GM19240 (cell line): Measurements from ENCODE around the gene DOCK1.
"Not testable (repeated sequence)": the region's sequence is repeated elsewhere in the genome, so short reads cannot be mapped to it uniquely, and the experiment has no call there.

ENCODE experiments used
- DNase-seq: peaks from one replicate; pipeline ENCODE4 v3.0.0; 2011; ENCODE audit warnings: low spot score; ENCODE audit not compliant: insufficient read length

The DOCK1 gene

DNA sequence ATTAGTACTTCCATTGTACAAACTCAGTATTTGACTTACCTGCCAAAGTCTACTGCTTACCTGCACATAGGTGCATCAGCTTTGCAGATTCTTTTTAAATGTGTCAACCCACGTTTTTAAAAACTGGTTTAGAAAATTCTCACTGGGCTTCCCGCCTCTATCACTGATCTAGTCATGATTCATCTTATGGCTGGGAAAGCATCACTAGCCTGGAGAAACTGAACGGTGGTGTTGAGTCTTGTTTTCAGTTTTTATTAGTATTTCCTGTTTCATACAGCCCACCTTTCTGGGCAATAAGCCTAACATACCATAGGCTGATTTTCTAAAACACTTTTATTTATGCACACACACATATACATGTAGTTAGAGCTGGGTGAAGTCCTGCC lies 19.7 kb downstream of the DOCK1 start:
- DNase-seq, result no peak

DNA sequence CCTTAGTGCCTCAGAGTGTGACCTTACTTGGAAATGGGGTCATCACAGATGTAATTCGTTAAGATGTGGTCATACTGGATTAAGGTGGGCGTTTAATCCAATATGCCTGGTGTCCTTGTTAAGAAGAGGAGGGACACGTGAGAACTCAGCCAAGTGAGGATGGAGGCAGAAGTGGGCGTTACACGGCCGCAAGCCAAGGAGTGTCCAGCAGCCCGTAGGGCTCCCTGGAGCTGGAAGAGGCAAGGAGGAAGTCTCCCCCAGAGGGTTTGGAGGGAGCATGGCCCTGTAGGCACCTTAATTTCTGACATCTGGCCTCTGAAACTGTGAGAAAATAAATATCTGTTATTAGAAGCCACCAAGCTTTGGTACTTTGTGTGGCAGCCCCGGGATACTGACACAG lies 21.3 kb downstream of the DOCK1 start:
- no peak for DNase-seq

DNA sequence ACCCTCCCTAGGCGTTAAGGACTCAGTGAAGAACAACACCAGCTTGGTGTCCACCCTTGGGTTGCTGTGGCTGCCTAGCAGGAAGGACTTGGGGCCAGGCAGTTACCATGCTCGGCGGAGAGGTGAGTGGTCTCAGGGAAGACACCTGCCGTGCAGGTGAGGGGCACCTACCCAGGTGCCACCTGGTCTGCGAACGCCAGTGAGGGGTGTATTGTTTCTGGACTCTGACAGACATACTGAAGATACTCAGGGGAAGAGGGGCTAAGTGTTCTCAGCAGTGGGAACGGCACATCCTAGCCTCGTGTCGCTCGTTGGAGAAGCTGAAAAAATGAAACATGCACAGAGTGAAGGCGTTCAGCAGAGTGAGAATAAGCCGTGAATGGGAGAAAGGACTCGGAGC lies 22.6 kb downstream of the DOCK1 start:
- no peak for DNase-seq

DNA sequence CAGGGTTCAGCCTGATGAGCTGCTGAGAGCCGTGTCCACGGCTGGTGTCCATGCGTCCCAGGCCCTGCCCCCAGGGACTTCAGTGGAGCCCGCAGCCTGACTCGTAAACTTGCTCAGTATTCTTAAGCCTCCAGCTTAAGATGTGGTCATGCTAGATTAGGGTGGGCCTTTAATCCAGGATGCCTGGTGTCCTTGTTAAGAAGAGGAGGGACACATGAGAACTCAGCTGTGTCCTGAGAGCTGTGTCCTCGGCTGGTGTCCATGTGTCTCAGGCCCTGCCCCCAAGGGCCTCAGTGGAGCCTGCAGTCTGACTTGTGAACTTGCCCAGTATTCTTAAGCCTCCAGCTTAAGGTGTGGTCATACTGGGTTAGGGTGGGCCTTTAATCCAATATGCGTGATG lies 23.0 kb downstream of the DOCK1 start:
- no peak for DNase-seq

DNA sequence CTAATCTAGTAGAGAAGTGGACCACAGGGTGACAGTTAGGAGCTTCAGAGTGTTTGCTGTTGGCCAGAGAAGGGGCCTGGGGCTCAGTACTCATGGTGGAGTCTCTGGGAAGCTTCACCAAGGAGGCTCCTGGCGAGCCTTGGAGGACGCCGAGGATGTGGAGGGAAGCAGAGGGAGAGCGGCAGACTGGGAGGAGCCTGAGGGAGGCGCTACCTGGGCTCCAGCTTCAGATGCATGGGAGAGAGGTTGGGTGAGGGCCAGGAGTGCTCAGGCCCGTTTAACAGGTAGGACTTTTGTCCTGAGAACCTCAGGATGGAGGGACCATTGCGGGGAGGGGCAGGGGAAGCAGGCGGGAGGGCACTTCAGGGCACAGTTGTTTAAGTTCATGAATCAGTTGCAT lies 24.2 kb downstream of the DOCK1 start:
- no peak for DNase-seq

DNA sequence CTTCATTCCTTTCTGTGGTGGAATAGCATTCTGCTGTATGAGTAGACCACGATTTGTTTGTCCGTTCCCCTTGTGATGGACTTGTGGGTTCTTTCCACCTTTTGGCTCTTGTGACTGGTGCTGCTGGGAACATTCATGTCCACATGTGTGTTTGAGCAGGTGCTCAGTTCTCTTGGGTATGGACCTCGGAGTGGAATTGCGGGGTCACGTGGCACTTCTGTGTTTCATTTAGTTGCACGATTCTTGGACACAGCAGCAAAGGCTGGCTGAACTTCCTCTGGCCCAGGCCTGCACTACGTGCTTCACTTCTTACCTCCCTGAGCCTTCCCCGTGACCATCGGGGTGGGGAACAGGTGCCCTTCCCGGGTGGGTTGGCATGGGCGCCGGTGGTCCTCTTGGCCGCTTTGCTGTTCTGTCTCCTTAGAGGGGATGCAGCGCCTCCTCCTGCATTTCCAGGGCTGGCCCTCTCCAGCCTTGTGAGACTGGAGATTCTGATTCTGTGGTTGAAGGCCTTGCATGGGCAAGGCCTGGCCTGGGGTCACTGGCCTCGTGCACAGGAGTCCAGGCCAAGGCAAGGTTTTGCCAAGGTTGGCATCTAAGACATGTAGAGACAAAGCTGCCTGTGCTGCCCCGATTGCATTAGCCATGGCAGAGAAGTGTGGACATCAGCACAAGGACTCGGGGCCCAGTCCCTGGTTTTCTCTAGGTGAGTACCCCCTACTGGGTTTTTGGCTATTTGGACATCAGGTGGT lies 25.1 kb downstream of the DOCK1 start:
- no peak for DNase-seq

DNA sequence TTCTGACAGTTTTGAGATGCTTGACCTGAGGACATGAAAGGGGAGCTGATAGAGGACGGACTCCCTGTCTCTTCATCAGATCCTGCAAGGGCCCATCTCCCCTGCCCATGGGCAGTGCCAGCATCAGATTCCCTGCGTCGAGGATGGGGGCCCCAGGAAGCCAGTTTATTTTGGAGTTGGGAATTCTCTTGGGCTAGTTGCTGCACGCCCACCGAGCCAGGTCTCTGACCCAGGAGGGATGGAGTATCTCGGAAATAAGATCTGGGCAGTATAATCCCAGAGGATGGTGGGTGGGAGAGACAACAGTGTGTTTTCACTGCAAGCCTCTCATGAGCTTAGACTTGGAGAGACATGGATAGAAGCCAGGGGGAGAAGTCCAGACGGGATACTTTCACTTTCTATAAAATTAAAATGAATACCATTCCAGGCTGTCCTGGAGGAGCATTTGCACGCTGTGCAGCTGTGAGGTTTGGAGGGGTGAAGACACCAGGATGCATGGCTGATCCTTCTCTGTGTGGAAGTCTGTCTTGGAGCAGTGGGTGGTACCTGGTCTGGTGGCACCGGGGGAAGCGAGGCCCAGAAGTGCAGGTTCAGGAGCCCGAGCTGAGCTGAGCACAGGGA lies 25.8 kb downstream of the DOCK1 start:
- DNase-seq, result no peak

DNA sequence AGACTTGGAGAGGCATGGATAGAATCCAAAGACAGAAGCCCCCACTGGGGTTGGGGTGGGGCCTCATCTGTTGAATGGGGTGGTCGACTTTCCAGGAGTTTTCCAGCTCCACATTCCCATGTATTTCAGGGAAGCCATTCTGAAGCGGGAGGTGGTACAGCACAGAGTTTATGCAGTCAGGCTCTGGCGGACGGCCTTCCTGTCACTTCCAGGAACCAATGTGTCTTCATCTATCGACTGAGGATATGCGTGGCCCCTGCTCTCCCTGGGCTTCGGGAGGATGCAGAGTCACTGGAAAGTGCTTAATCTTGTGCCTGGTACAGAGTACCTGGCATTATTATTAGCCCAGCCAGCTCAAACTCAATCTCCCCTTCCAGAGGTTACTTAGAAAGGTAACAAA lies 26.3 kb downstream of the DOCK1 start:
- DNase-seq, result no peak

DNA sequence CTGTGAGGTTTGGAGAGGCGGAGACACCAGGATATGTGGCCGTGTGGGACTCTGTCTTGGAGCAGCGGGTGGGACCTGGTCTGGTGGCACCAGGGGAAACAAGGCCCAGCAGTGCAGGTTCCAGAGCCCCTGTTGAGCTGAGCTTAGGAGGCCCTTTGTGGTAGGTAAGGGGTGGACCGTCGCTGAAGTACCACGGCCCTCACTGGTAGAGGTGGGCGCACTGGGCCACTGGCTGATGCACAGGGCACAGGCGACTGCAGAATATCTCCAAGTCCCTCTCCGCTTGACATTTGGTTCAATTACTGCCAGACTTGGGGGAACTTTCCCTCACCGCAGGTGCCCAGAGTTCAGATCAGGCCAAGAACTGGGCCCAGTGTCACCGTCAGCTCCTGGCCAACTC lies 27.3 kb downstream of the DOCK1 start:
- no peak for DNase-seq

DNA sequence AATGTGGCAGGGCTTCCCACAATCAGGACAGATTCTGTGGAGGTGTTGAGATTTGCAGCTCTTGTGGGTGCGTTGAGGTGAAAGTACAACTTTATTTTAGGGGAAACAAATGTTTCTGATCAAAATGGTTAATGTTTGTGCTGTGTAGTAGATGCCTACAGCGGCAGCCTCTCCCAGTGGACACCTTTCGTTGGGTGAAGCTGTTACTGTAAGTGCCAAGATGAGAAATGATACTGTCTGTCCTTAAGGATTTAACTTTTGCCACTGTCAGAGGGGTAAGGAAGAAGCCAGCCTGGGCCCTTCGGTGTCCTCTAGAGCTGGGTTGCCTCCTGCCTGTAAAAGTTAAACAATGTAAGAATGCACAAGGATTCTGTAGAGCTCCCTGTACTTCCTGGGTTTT lies 27.9 kb downstream of the DOCK1 start:
- DNase-seq, result no peak

DNA sequence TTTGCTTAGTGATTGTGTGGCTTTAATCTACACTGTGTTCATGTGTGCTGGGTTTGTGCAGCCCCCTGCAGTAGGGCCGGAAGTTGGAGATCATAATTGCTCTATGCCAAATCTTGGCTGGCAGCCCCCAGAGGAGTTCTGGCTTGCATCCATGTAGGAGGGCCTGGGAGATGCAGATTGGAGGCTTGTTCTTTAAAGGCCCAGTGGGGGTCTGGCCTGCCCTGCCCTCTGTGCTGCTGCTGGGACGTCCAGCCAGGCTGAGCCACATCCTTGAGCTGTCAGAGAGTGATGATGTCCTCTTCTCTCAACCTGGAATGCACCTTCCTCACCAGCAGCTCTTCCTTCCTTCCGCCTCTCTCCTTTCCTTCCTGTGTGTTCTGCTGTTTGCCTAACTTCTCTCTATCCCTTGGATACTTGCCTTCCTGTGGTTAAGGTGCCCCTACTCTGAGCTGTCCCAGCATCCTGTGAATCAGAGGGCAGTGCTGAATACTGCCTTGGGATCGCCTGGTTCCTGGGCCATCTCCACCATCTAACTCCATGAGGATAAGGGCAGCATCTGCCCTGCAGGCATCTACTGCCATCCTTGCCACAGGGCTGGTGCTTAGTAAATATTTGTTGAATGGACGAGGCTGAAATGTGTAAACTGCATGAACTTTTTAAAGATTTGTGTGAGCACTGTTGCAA lies 30.2 kb downstream of the DOCK1 start:
- DNase-seq, result no peak

DNA sequence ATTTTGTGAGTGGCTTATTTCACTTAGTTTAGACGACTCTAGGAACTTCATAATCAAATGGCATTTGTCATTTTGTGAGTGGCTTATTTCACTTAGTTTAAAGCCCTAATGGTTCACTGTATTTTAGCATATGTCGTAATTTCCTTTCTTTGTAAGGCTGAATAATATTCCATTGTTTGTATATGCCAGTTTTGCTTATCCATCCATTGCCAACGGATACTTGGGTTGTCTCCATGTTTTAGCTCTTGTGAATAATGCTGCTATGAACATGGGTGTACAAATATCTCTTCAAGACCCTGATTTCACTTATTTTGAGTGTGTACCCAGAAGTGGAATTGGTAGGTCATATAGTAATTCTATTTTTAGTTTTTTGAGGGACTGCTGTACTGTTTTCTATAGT lies 31.8 kb downstream of the DOCK1 start:
- no peak for DNase-seq

DNA sequence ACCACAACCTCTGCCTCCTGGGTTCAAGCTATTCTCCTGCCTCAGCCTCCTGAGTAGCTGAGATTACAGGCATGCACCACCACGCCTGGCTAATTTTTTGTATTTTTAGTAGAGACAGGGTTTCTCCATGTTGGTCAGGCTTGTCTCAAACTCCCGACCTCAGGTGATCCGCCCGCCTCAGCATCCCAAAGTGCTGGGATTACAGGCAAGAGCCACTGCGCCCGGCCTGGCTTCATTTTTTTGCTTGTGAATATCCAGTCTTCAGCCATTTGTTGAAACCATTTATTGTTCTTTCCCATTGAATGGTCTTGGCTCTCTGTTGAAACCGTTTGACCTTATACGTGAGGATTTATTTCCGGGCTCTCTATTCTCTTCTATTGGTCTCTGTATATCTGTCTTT lies 32.9 kb downstream of the DOCK1 start:
- DNase-seq, result not testable (repeated sequence)

DNA sequence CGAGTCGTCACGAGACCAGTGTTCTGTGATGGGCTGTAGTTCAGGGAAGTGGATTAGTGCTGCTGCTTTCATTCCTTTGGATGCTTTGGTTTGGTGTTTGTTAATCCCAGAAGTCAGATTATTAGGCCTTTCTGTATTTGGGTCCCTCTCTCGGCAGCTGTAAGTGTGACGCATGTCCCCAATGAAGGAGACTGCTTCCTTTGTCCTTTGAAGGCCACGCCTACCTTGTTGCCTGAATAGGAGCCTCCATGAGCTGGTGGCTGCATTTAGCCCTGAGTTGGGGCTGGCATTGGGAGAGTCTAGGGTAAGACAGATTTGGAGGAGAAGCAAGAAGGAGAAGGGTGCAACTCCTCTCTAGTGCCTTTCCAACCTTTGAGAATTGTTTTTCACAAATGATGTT lies 34.5 kb downstream of the DOCK1 start:
- DNase-seq, result no peak

DNA sequence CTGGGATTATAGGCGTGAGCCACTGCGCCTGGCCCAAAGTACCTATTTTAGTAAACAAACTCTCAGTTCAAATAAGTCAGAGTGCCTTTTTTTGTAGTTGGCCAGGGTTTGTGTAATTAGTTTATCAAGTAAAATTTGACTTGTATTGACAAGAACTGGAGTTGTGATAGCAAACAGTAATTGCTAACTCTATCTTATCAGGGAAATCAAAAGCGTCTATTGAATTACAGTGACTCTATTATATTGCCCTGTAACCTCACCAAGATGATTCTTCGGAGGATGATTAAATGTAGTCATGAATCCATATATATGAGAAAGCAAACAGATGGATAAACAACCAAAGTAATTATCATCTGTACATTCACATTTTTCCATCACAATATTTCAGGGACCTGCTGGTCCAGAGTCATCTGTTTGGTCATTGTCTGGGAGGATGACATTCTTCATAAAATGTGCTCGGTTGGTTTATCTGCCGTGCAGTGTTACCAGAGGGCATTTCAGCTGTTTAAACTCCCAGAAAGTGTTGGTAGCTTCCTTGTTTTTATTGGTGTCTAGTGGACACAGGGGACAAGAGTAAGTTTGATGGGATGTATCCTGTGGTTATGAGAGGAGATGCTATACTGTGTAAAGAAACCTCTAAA lies 35.6 kb downstream of the DOCK1 start:
- DNase-seq, result no peak

DNA sequence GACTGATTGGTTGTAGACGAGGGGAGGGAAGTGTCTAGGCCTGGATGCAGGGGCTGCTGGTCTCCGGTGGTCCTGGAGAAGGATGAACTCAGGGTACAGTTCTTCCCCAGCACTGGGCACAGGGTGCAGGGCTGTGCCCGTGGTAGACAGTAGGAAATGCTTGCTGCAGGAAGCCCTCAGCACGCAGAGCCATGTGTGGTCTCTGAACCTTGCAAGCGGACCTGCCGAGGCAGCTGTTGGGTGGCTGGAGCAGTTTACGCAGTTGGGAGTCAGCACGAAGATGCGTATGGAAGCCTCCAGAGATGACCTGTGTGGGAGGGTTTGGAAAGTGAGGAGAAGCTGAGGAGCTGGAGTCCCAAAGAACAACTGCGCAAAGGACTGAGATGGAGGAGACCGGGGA lies 39.0 kb downstream of the DOCK1 start:
- no peak for DNase-seq

DNA sequence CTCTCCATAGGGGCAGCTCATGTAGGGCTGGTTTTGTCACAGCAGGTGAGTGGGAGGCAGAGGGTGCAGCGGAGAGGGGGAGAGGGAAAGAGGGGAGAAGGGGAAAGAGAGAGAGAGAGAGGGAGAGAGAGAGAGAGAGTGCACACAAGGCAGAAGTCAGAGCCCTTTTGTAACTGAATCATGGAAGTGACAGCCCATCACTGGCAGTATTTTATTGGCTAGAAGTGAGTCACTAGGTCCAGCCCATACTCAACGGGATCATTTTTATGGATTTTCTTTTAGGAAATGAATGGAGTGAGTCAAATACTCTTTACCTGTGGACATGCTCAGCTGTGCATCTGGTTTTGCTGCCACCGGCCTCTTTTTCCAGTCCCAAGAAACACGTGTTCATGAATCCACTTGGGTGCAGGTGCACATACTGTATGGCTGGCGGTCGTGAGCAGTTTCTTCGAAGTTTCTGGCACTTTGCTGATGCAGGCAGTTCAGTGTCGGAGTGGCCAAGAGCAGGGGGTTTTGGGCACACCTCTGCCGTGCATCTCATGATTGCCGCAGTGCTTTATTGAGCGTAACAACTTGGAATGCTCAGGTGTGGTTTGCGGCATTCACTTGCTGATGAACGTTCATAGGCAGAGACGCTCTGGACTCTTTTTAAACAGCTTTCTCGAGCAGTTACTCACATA lies 40.3 kb downstream of the DOCK1 start:
- no peak for DNase-seq

DNA sequence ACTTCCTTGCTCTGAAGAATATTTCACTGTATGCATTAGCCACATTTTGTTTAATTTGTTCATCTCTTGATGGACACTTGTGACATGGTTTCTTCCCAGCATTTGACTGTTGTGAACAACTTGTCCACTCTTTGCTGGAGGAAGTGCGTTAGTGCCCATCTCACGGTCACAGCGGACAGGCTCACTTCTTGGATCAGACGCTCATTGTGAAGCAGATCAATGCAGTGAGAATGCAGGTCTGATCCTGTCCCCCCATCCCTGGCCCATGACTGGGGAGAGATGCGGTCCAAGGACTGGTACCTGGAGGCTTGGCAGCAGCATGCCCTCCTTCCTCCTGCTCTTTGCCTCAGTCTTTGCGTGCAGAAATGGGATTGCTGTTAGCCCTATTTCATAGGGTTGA lies 41.5 kb downstream of the DOCK1 start:
- DNase-seq, result no peak

DNA sequence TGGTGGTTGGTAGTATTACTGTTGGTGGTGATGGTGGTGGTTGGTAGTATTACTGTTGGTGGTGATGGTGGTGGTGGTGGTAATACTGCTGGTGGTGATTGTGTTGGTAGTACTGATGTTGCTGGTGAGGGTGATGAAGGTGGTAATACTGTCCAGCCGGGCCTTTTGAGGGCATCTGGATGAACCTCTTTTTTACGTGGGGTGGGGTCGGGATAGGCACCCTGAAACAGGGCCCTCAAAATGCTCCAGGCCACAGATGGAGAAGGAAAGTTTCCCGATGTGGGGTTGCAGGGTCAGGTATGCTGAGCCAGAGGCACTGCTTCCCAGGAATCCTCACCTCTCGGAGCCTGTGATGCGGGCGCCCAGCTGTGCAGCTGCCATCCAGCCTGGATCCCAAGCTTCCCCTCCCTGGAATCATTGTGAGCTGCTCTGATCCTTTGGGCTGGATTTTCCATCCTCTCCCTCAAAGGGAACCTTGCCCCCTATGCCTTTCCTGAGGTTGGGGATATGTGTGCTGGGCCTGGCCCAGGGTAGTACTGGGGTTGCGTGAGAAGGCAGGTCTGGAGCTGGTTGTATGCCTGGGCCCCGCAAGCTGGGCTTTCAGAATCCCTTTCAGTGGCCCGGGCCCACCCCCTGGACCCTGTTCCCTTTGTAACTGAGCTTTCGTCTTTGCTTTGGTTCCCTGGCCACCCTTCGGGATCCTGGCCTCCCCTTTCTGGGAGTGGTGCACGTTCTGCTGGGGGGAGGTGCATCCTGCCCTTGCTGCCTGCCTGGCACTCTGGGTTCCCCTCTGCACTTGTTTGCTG lies 43.3 kb downstream of the DOCK1 start:
- no peak for DNase-seq

DNA sequence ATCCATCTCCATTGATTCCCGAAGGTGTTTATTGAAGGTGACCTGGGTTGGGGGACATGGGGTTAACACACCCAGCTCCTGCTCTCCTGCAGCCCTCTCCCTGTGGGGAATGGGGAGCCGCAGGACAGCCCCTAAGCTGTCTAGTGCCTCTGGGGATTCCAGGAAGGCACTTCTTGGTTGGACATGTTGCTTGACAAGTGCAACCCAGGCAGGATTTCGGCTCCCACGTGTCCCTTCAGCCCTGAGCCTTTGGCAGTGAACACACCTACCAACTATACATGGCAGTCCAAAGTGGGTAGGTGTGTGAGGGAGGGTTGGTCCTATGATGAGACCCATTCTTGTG lies 43.9 kb downstream of the DOCK1 start:
- no peak for DNase-seq
